ENCODE results near the gene PDIA3. TPM values are rescaled to one million over a fixed set of nuclear protein-coding genes. Genes with fewer than 3 reads are reported as not detected.

PDIA3 gene
- total and polyA plus RNA-seq, 2 donors (not counting 3 experiments of a cell fraction or from before 2014, with no cell fraction given), result 140 to 857 TPM

DNA sequence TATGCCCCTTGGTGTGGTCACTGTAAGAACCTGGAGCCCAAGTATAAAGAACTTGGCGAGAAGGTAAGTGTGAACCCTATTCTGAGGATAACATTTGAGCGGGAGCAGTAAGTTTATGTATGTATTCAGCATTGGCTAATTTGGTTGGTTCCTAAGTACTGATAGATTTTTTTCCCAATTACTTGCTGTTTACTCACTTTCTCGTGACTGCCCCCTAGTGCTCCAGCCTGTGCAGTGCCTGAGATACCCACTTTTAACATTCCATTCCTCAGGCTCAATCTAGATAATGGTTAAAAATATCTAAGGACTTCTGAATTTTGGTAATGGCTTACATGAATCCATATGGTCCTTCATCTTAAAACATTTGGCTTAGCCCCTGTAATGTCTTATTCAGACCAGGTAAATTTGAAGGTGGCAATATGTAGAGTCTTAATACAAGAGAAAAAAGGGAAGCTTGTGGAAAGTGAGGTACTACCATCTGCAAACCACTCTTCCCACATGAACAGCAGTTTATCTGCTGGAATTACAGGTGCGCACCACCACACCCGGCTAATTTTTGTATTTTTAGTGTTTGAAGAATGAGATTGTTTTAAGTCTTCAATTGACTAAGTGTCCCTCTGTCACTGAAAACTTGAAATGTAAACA lies 23.5 kb downstream of the PDIA3 start:
- H4K20me1 ChIP-seq (replicated peaks; ENCODE audit: control insufficient read depth, extremely low read depth, insufficient read depth, low read length), result no peaks in the 10 kb centered on the region

DNA sequence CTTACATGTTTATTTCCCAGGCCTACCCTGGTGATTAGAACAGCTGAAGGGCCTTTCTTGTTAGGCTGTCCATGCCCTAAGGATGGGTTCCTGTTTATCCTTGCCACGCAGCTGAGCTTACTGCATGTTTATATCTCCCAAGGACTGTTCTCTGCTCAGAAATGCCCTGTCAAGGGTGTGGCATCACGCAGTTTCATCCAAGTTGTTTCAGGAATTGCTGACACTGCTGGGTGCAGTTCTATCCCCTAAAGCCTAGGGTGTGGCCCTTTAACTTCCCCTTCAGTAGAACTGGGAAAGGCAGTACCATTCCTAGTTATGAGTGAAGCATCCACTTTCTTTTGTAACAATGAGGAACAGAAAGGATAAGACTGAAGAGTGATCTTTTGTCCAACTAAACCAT lies 25.6 kb downstream of the PDIA3 start:
- no peak overlapping the region for H2AFZ ChIP-seq (ENCODE audit: low read depth, low read length)
- H3K27ac ChIP-seq (ENCODE audit: insufficient read depth, low read depth, low read length), result no peak overlapping the region
- no peaks in the 10 kb centered on the region for H3K9me1 ChIP-seq (replicated peaks; ENCODE audit: control insufficient read depth, extremely low read depth, insufficient read depth, low read length)
- no peaks in the 10 kb centered on the region for H3K4me1 ChIP-seq (ENCODE audit: control insufficient read depth, extremely low read depth, insufficient read depth, low read length)
- H3K79me2 ChIP-seq (ENCODE audit: control insufficient read depth, insufficient read depth, low read length), result no peaks in the 10 kb centered on the region
- H3K4me3 ChIP-seq (replicated peaks in 1 of 3; ENCODE audit: insufficient read depth in 1 of 3, low read depth in 1 of 3, low read length in 3 of 3), result no peak overlapping the region
- dilution Hi-C loops (cut with MboI; ENCODE audit: extremely low pct_ligation_motif_present, low sequenced_read_pairs), result no loop called here
- POLR2A ChIA-PET, result no interaction called here
- no TSS peak for BruUV-seq (replicated peaks)
- FAIRE-seq (no peak), DNase-seq (ENCODE audit: low read depth, low spot score) (no peak)
- H3K27me3 ChIP-seq (ENCODE audit: control insufficient read depth in 2 of 2, insufficient read depth in 2 of 2, low read length in 2 of 2), result no peaks in the 10 kb centered on the region
- no peaks in the 10 kb centered on the region for H4K20me1 ChIP-seq (replicated peaks; ENCODE audit: control insufficient read depth, extremely low read depth, insufficient read depth, low read length)
- H3K36me3 ChIP-seq (ENCODE audit: control insufficient read depth in 2 of 2, extremely low read depth in 1 of 2, insufficient read depth in 2 of 2, low read length in 2 of 2), result peaks cover 32 to 41% of the 10 kb centered on the region in 2 experiments
- no peak overlapping the region for H3K4me2 ChIP-seq (ENCODE audit: insufficient read depth, low read length)
- intact Hi-C loops (cut with micrococcal nuclease), result no loop called here
- no peaks in the 10 kb centered on the region for H3K9me3 ChIP-seq (replicated peaks; ENCODE audit: control insufficient read depth, insufficient read depth, low read length)
- no peak overlapping the region for H3K9ac ChIP-seq (replicated peaks; ENCODE audit: extremely low read depth, insufficient read depth, low read length)
- CTCF ChIA-PET, result no interaction called here
- TF ChIP-seq JUN (IDR thresholded peaks at IDR 0.05; ENCODE audit: borderline replicate concordance, insufficient read depth, insufficient read length, low read depth), result no peak
- TF ChIP-seq FOS (IDR thresholded peaks at IDR 0.05; ENCODE audit: borderline replicate concordance, insufficient read depth, low read length), result no peak
- no peak for TF ChIP-seq MYC (IDR thresholded peaks at IDR 0.05; ENCODE audit: low read depth, low read length)
- TF ChIP-seq, protein P1, sequence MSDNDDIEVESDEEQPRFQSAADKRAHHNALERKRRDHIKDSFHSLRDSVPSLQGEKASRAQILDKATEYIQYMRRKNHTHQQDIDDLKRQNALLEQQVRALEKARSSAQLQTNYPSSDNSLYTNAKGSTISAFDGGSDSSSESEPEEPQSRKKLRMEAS (IDR thresholded peaks at IDR 0.05; ENCODE audit: insufficient read depth, insufficient read length), result no peak
- TF ChIP-seq, protein P2, sequence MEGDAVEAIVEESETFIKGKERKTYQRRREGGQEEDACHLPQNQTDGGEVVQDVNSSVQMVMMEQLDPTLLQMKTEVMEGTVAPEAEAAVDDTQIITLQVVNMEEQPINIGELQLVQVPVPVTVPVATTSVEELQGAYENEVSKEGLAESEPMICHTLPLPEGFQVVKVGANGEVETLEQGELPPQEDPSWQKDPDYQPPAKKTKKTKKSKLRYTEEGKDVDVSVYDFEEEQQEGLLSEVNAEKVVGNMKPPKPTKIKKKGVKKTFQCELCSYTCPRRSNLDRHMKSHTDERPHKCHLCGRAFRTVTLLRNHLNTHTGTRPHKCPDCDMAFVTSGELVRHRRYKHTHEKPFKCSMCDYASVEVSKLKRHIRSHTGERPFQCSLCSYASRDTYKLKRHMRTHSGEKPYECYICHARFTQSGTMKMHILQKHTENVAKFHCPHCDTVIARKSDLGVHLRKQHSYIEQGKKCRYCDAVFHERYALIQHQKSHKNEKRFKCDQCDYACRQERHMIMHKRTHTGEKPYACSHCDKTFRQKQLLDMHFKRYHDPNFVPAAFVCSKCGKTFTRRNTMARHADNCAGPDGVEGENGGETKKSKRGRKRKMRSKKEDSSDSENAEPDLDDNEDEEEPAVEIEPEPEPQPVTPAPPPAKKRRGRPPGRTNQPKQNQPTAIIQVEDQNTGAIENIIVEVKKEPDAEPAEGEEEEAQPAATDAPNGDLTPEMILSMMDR (IDR thresholded peaks at IDR 0.05; ENCODE audit: extremely low read depth in 1 of 2, insufficient read depth in 1 of 2, low read depth in 1 of 2, low read length in 2 of 2), result no peak
- TF ChIP-seq POLR2AphosphoS5 (IDR thresholded peaks at IDR 0.05; ENCODE audit: insufficient read depth, low read depth, low read length), result no peak
- no peak for TF ChIP-seq GATA2 (IDR thresholded peaks at IDR 0.05; ENCODE audit: insufficient read depth, insufficient read length, low read depth, low read length)

More for the DNA sequence above, 23.5 kb downstream of the PDIA3 start:
- Histone ChIP-seq H3K4me3 (replicated peaks in 1 of 3; ENCODE audit: insufficient read depth in 1 of 3, low read depth in 1 of 3, low read length in 3 of 3) (no peak overlapping the region), H2AFZ (ENCODE audit: low read depth, low read length) (no peak overlapping the region), H3K9me1 (replicated peaks; ENCODE audit: control insufficient read depth, extremely low read depth, insufficient read depth, low read length) (no peaks in the 10 kb centered on the region), H3K4me1 (ENCODE audit: control insufficient read depth, extremely low read depth, insufficient read depth, low read length) (no peaks in the 10 kb centered on the region), H3K27me3 (ENCODE audit: control insufficient read depth in 2 of 2, insufficient read depth in 2 of 2, low read length in 2 of 2) (no peaks in the 10 kb centered on the region), H3K79me2 (ENCODE audit: control insufficient read depth, insufficient read depth, low read length) (peaks cover 3% of the 10 kb centered on the region), H3K9ac (replicated peaks; ENCODE audit: extremely low read depth, insufficient read depth, low read length) (no peak overlapping the region), H3K9me3 (replicated peaks; ENCODE audit: control insufficient read depth, insufficient read depth, low read length) (no peaks in the 10 kb centered on the region), H3K27ac (ENCODE audit: insufficient read depth, low read depth, low read length) (no peak overlapping the region), H3K36me3 (ENCODE audit: control insufficient read depth in 2 of 2, extremely low read depth in 1 of 2, insufficient read depth in 2 of 2, low read length in 2 of 2) (peaks cover 43 to 51% of the 10 kb centered on the region in 2 experiments), H3K4me2 (ENCODE audit: insufficient read depth, low read length) (no peak overlapping the region)
- FAIRE-seq (peak; percentile 88), DNase-seq (ENCODE audit: low read depth, low spot score) (peak; percentile 77)
- intact Hi-C loops (cut with micrococcal nuclease) (loop anchor here (5.0 kb wide), 1 partner anchor 327 kb away; no protein-coding TSS in a partner anchor), dilution Hi-C loops (cut with MboI; ENCODE audit: extremely low pct_ligation_motif_present, low sequenced_read_pairs) (no loop called here)
- ChIA-PET CTCF (interaction anchor here (1.4 to 1.7 kb wide), 3 partner anchors 13 to 20 kb away, joined by 3 to 6 read pairs (median 5); no protein-coding TSS in a partner anchor), POLR2A (no interaction called here)
- TF ChIP-seq POLR2AphosphoS5 (IDR thresholded peaks at IDR 0.05; ENCODE audit: insufficient read depth, low read depth, low read length), result no peak
- TF ChIP-seq, protein P2 (IDR thresholded peaks at IDR 0.05; ENCODE audit: extremely low read depth in 1 of 2, insufficient read depth in 1 of 2, low read depth in 1 of 2, low read length in 2 of 2), result peak; percentile 68 to 79
- BruUV-seq (replicated peaks), result no TSS peak
